Aorta (tissue), 5 donors: ENCODE measurements around the gene ATP5PO. TPM values are rescaled to one million over a fixed set of nuclear protein-coding genes. Genes with fewer than 3 reads are reported as not detected.

ENCODE experiments used
- ATAC-seq: fragments of 200-7000 bp; cut with Tn5 transposase; one replicate; pipeline ENCODE4 v1.9.1; 2022; ENCODE audit warnings: moderate library complexity; ENCODE audit not compliant: low FRiP score
- DNase-seq, 2 donors: peaks; one replicate each; pipeline ENCODE4 v3.0.0-alpha.2; 2020
- H3K27ac ChIP-seq, 2 donors: one replicate each; pipeline ENCODE4 v1.5.1; 2013; ENCODE audit warnings: low read length in 2 of 2, mild to moderate bottlenecking in 2 of 2, moderate library complexity in 2 of 2, control low read depth in 1 of 2, inconsistent platforms in 1 of 2, low read depth in 1 of 2
- H3K27me3 ChIP-seq, 2 donors: one replicate each; pipeline ENCODE4 v1.6.1; 2013; ENCODE audit warnings: control low read depth in 1 of 2, low read length in 1 of 2, mild to moderate bottlenecking in 1 of 2, moderate library complexity in 1 of 2; ENCODE audit not compliant: insufficient read depth in 2 of 2, control insufficient read depth in 1 of 2
- H3K36me3 ChIP-seq, 2 donors: one replicate each; pipeline ENCODE4 v1.6.1; 2013; ENCODE audit warnings: control low read depth in 1 of 2, low read length in 1 of 2, mild to moderate bottlenecking in 1 of 2; ENCODE audit not compliant: insufficient read depth in 2 of 2, control insufficient read depth in 1 of 2
- H3K4me1 ChIP-seq, 2 donors: one replicate each; pipeline ENCODE4 v1.6.1; 2013; ENCODE audit warnings: low read length in 2 of 2, control low read depth in 1 of 2, mild to moderate bottlenecking in 1 of 2, moderate library complexity in 1 of 2; ENCODE audit not compliant: insufficient read depth in 2 of 2, control insufficient read depth in 1 of 2
- H3K4me3 ChIP-seq, 2 donors: one replicate each; pipeline ENCODE4 v1.5.1; 2013; ENCODE audit warnings: low read length in 2 of 2, control low read depth in 1 of 2, mild to moderate bottlenecking in 1 of 2
- H3K9me3 ChIP-seq: one replicate; pipeline ENCODE4 v1.6.1; 2013; ENCODE audit warnings: mild to moderate bottlenecking, low read length; ENCODE audit not compliant: control insufficient read depth
- WGBS, 2 donors: extraction: QIAGEN DNeasy Blood & Tissue Kit; methylation state at CpG; one replicate each; pipeline ENCODE4 v1.1.7; 2013; 5-methylcytosine and 5-hydroxymethylcytosine counted together
- intact Hi-C, 2 donors: fragments of 100-400 bp; cut with DNase I; formaldehyde crosslinking; loops; one replicate each; pipeline versions ENCODE4 v1.14.2 to v1.15.0; 2022
- polyA plus RNA-seq, 2 donors: library from polyadenylated mRNA; stranded (reverse); fragments of 200-250 nt; gene quantifications; one replicate each; pipeline ENCODE4 v1.2.3, GENCODE V29; 2013
- total RNA-seq, 2 donors: library from RNA; stranded (reverse); fragmentation: NEBNext Ultra II Directional; extraction: Animal tissue kit (Norgen Biotek cat#: 25700); gene quantifications; one replicate each; pipeline ENCODE4 v1.2.1, GENCODE V29; 2021
- donor health status: healthy with polysubstance abuse.
- donor health status: Bipolar disorder and iron deficiency.
- donor health status: DM: no; HTN: no; CAD: no.
- donor health status: DM: no; HTN: no; CAD: no.
- donor health status: DM: yes; HTN: yes; CAD: no.

The ATP5PO gene
- total and polyA plus RNA-seq, 4 donors: 112 to 461 (median 177) TPM

GRCh38 chr21:33898586-33898985 lies 17.0 kb downstream of the ATP5PO start:
- Histone ChIP-seq H3K36me3 (no peaks in the 10 kb centered on the region), H3K4me1 (peaks cover 0 to 4% of the 10 kb centered on the region in 2 donors), H3K27me3 (no peaks in the 10 kb centered on the region), H3K27ac (peak overlapping the region in 1 of 2 donors; percentile 87), H3K4me3 (no peak overlapping the region), H3K9me3 (no peaks in the 10 kb centered on the region)
- DNase-seq (no peak), ATAC-seq (no peak)
- WGBS, 2 donors: 88 to 92% methylated on average over 3 of the region's 3 CpGs
- intact Hi-C loops: loop anchor here (5.0 to 10.0 kb wide), 2 partner anchors 144 to 256 kb away; partner anchors contain the start of genes CRYZL1 (in 1 of the 2) and ITSN1 (in 1 of the 2)

GRCh38 chr21:33897739-33898138 lies 17.9 kb downstream of the ATP5PO start:
- no peaks in the 10 kb centered on the region for H3K27me3 ChIP-seq
- ATAC-seq (no peak), DNase-seq (no peak)
- peaks cover 0 to 4% of the 10 kb centered on the region in 2 donors for H3K4me1 ChIP-seq
- no peaks in the 10 kb centered on the region for H3K9me3 ChIP-seq
- intact Hi-C loops: loop anchor here (5.0 to 10.0 kb wide), 2 partner anchors 143 to 255 kb away; partner anchors contain the start of genes CRYZL1 (in 1 of the 2) and ITSN1 (in 1 of the 2)
- no peak overlapping the region for H3K4me3 ChIP-seq
- no peak overlapping the region for H3K27ac ChIP-seq
- H3K36me3 ChIP-seq: no peaks in the 10 kb centered on the region
- WGBS, 2 donors: 97 to 99% methylated on average over 3 of the region's 3 CpGs

GRCh38 chr21:33897098-33897497 lies 18.5 kb downstream of the ATP5PO start:
- WGBS, 2 donors: 85 to 90% methylated on average over 5 of the region's 5 CpGs
- H3K27me3 ChIP-seq: no peaks in the 10 kb centered on the region
- intact Hi-C loops: loop anchor here (5.0 to 10.0 kb wide), 2 partner anchors 142 to 255 kb away; partner anchors contain the start of genes CRYZL1 (in 1 of the 2) and ITSN1 (in 1 of the 2)

GRCh38 chr21:33896691-33897090 lies 18.9 kb downstream of the ATP5PO start:
- Histone ChIP-seq H3K36me3 (no peaks in the 10 kb centered on the region), H3K4me3 (no peak overlapping the region), H3K27ac (no peak overlapping the region), H3K4me1 (peaks cover 0 to 4% of the 10 kb centered on the region in 2 donors), H3K27me3 (no peaks in the 10 kb centered on the region), H3K9me3 (no peaks in the 10 kb centered on the region)
- ATAC-seq (no peak), DNase-seq (no peak)
- 89 to 93% methylated on average over 6 of the region's 6 CpGs for WGBS, 2 donors
- intact Hi-C loops: loop anchor here (5.0 to 10.0 kb wide), 2 partner anchors 142 to 254 kb away; partner anchors contain the start of genes CRYZL1 (in 1 of the 2) and ITSN1 (in 1 of the 2)

More at GRCh38 chr21:33897098-33897497, 18.5 kb downstream of the ATP5PO start:
- ATAC-seq (no peak), DNase-seq (no peak)
- peaks cover 0 to 4% of the 10 kb centered on the region in 2 donors for H3K4me1 ChIP-seq
- H3K9me3 ChIP-seq: no peaks in the 10 kb centered on the region
- no peak overlapping the region for H3K4me3 ChIP-seq
- H3K27ac ChIP-seq: no peak overlapping the region
- no peaks in the 10 kb centered on the region for H3K36me3 ChIP-seq

GRCh38 chr21:33895356-33895755 lies 20.2 kb downstream of the ATP5PO start:
- Histone ChIP-seq H3K27me3 (no peaks in the 10 kb centered on the region), H3K36me3 (no peaks in the 10 kb centered on the region), H3K4me3 (no peak overlapping the region), H3K4me1 (peaks cover 0 to 4% of the 10 kb centered on the region in 2 donors), H3K9me3 (no peaks in the 10 kb centered on the region), H3K27ac (no peak overlapping the region)
- intact Hi-C loops: loop anchor here (5.0 to 10.0 kb wide), 2 partner anchors 141 to 253 kb away; partner anchors contain the start of genes CRYZL1 (in 1 of the 2) and ITSN1 (in 1 of the 2)
- WGBS, 2 donors: 77 to 91% methylated on average over 28 of the region's 28 CpGs
- DNase-seq (no peak), ATAC-seq (no peak)

GRCh38 chr21:33894736-33895288 lies 20.8 kb downstream of the ATP5PO start:
- Histone ChIP-seq H3K36me3 (no peaks in the 10 kb centered on the region), H3K27ac (no peak overlapping the region), H3K4me1 (peaks cover 0 to 4% of the 10 kb centered on the region in 2 donors), H3K4me3 (peak overlapping the region in 1 of 2 donors; percentile 24), H3K27me3 (no peaks in the 10 kb centered on the region), H3K9me3 (no peaks in the 10 kb centered on the region)
- 1 to 2% methylated on average over 20 of the region's 20 CpGs for WGBS, 2 donors
- peak; percentile 87 for ATAC-seq
- intact Hi-C loops: loop anchor here (1.0 to 10.0 kb wide), 4 partner anchors 68 to 253 kb away; partner anchors contain the start of genes ITSN1 (in 2 of the 2) and CRYZL1 (in 1 of the 2)
- peak; percentile 90 to 92 for DNase-seq

- Histone ChIP-seq H3K36me3 (no peaks in the 10 kb centered on the region), H3K4me3 (no peak overlapping the region), H3K27me3 (no peaks in the 10 kb centered on the region), H3K4me1 (peaks cover 0 to 1% of the 10 kb centered on the region in 2 donors), H3K9me3 (no peaks in the 10 kb centered on the region), H3K27ac (no peak overlapping the region)
- DNase-seq (no peak), ATAC-seq (no peak)
- WGBS, 2 donors: 19 to 53% methylated on average over 4 of the region's 4 CpGs
- intact Hi-C loops: loop anchor here in 1 of 2 donors (1.0 to 10.0 kb wide), 3 partner anchors 67 to 252 kb away; partner anchors contain the start of gene ITSN1
Observed at GRCh38 chr21:33893917-33894316, 21.7 kb downstream of the ATP5PO start.

GRCh38 chr21:33892853-33893252 lies 22.8 kb downstream of the ATP5PO start:
- 86 to 88% methylated on average over 8 of the region's 8 CpGs for WGBS, 2 donors
- Histone ChIP-seq H3K36me3 (no peaks in the 10 kb centered on the region), H3K9me3 (no peaks in the 10 kb centered on the region), H3K27me3 (no peaks in the 10 kb centered on the region), H3K4me1 (no peaks in the 10 kb centered on the region), H3K4me3 (no peak overlapping the region), H3K27ac (no peak overlapping the region)
- intact Hi-C loops: loop anchor here in 1 of 2 donors (5.0 to 10.0 kb wide), 2 partner anchors 66 to 138 kb away; no protein-coding TSS in a partner anchor
- ATAC-seq (no peak), DNase-seq (peak in 1 of 2 donors; percentile 27)
